MV-4-11 (cell line): ENCODE data around the gene FERD3L.
"Not testable (repeated sequence)": the region's sequence is repeated elsewhere in the genome, so short reads cannot be mapped to it uniquely, and the experiment has no call there.

Experiments
- DNase-seq: peaks from one replicate; lab custom pipeline; 2025; lab: John Stamatoyannopoulos, UW

FERD3L gene

GRCh38 chr7:19144661-19145433 lies at the start of gene FERD3L:
Gene FERD3L (minus strand): TSS chr7:19145421. CDS start chr7:19145362, 59 bp downstream.
- no peak for DNase-seq

- DNase-seq, result not testable (repeated sequence)
Measured at GRCh38 chr7:19194417-19194816, 49.2 kb upstream of the FERD3L start.

- DNase-seq, result no peak
Measured at GRCh38 chr7:19181634-19182033, 36.4 kb upstream of the FERD3L start.

- no peak for DNase-seq
Measured at GRCh38 chr7:19178595-19178994, 33.4 kb upstream of the FERD3L start.

- peak; percentile 6 for DNase-seq
Measured at GRCh38 chr7:19177269-19177668, 32.0 kb upstream of the FERD3L start.

GRCh38 chr7:19175241-19175640 lies 30.0 kb upstream of the FERD3L start:
- DNase-seq, result no peak

- DNase-seq, result no peak
Measured at GRCh38 chr7:19161671-19162070, 16.4 kb upstream of the FERD3L start.

- DNase-seq, result no peak
Measured at GRCh38 chr7:19146699-19147098, 1.5 kb upstream of the FERD3L start.

- no peak for DNase-seq
Measured at GRCh38 chr7:19145434-19146115, 354 bp upstream of the FERD3L start.

GRCh38 chr7:19143881-19144574 lies 1.2 kb downstream of the FERD3L start:
- DNase-seq, result no peak

GRCh38 chr7:19139706-19140327 lies 5.4 kb downstream of the FERD3L start:
- no peak for DNase-seq

GRCh38 chr7:19133886-19134285 lies 11.3 kb downstream of the FERD3L start:
- DNase-seq, result no peak

- DNase-seq, result no peak
Measured at GRCh38 chr7:19133390-19133789, 11.8 kb downstream of the FERD3L start.

GRCh38 chr7:19128856-19129255 lies 16.4 kb downstream of the FERD3L start:
- no peak for DNase-seq

GRCh38 chr7:19121977-19122588 lies 23.1 kb downstream of the FERD3L start:
- DNase-seq, result peak; percentile 2

- DNase-seq, result no peak
Measured at GRCh38 chr7:19119870-19120486, 25.2 kb downstream of the FERD3L start.

- DNase-seq, result no peak
Measured at GRCh38 chr7:19119372-19119771, 25.8 kb downstream of the FERD3L start.

- DNase-seq, result no peak
Measured at GRCh38 chr7:19118636-19119371, 26.4 kb downstream of the FERD3L start.

- DNase-seq, result no peak
Measured at GRCh38 chr7:19117870-19118608, 27.2 kb downstream of the FERD3L start.
